Naive thymus-derived CD4-positive, alpha-beta T cell (primary cell): ENCODE measurements around the gene ROBO3. TPM values are rescaled to one million over a fixed set of nuclear protein-coding genes. Genes with fewer than 3 reads are reported as not detected.
A peak's percentile ranks its signal among the peaks of the same experiment; 100 is the strongest.

Experiments used
- ATAC-seq: fragments of 150-1000 bp; cut with Tn5 transposase; 2 replicates; pipeline ENCODE4 v1.10.0; 2021; ENCODE audit warnings: mild to moderate bottlenecking, moderate library complexity
- CTCF ChIA-PET: fragments of 350-600 bp; sonication (Branson Sonifier 250); formaldehyde crosslinking; loops from one replicate; lab custom pipeline; 2021; ENCODE audit warnings: antibody characterized with exemption; lab: Charles Lee
- POLR2A ChIA-PET: fragments of 350-600 bp; sonication (Branson Sonifier 250); formaldehyde crosslinking; loops from one replicate; lab custom pipeline; 2021; ENCODE audit warnings: antibody characterized with exemption, inconsistent platforms; lab: Charles Lee
- DNase-seq, 9 donors: peaks; one replicate each; pipeline versions ENCODE4 v3.0.0 to v3.0.0-alpha.2; 2020 to 2022; ENCODE audit warnings: mixed read lengths in 1 of 9
- H3K27ac ChIP-seq: one replicate; pipeline ENCODE4 v1.7.0; 2013; ENCODE audit warnings: mild to moderate bottlenecking, low read depth, low read length, moderate library complexity
- H3K27me3 ChIP-seq, 2 donors: one replicate each; pipeline ENCODE4 v1.7.0; 2013; ENCODE audit warnings: low read length in 2 of 2, mild to moderate bottlenecking in 2 of 2, moderate library complexity in 2 of 2; ENCODE audit not compliant: control insufficient read depth in 2 of 2, insufficient read depth in 2 of 2
- H3K36me3 ChIP-seq, 3 experiments: 1 replicate in 2 of 3; 2 replicates in 1 of 3; pipeline ENCODE4 v1.7.0; 2013; ENCODE audit warnings: low read length in 3 of 3, mild to moderate bottlenecking in 3 of 3, moderate library complexity in 1 of 3; ENCODE audit not compliant: insufficient read depth in 3 of 3, control insufficient read depth in 2 of 3
- H3K4me1 ChIP-seq, 2 donors: one replicate each; pipeline ENCODE4 v1.7.0; 2013; ENCODE audit warnings: low read length in 2 of 2, mild to moderate bottlenecking in 2 of 2, moderate library complexity in 1 of 2; ENCODE audit not compliant: control insufficient read depth in 2 of 2, insufficient read depth in 2 of 2
- H3K4me3 ChIP-seq: 2 replicates; pipeline ENCODE4 v1.7.0; 2013; ENCODE audit warnings: mild to moderate bottlenecking, low read length
- H3K9me3 ChIP-seq, 3 experiments: 1 replicate in 2 of 3; 2 replicates in 1 of 3; pipeline ENCODE4 v1.7.0; 2013; ENCODE audit warnings: low read length in 3 of 3; ENCODE audit not compliant: control insufficient read depth in 2 of 3
- H3K27ac Mint-ChIP-seq, 9 donors: one replicate each; pipeline ENCODE4 v1.8.0; 2020 to 2022; ENCODE audit warnings: mixed read lengths in 9 of 9, mild to moderate bottlenecking in 8 of 9, moderate library complexity in 5 of 9, inconsistent platforms in 2 of 9
- H3K27me3 Mint-ChIP-seq, 5 donors: one replicate each; pipeline ENCODE4 v1.8.0; 2021 to 2022; ENCODE audit warnings: mixed read lengths in 5 of 5, mild to moderate bottlenecking in 1 of 5
- H3K36me3 Mint-ChIP-seq, 5 donors: one replicate each; pipeline ENCODE4 v1.8.0; 2020 to 2022; ENCODE audit warnings: mixed read lengths in 5 of 5, mild to moderate bottlenecking in 3 of 5, inconsistent platforms in 1 of 5
- H3K4me1 Mint-ChIP-seq, 7 donors: one replicate each; pipeline ENCODE4 v1.8.0; 2020 to 2022; ENCODE audit warnings: mixed read lengths in 7 of 7, mild to moderate bottlenecking in 3 of 7, inconsistent platforms in 1 of 7
- H3K4me3 Mint-ChIP-seq, 10 donors: one replicate each; pipeline ENCODE4 v1.8.0; 2020 to 2022; ENCODE audit warnings: mild to moderate bottlenecking in 10 of 10, mixed read lengths in 10 of 10, moderate library complexity in 6 of 10, inconsistent platforms in 2 of 10
- H3K9me3 Mint-ChIP-seq, 11 donors: one replicate each; pipeline ENCODE4 v1.8.0; 2020 to 2022; ENCODE audit warnings: mixed read lengths in 11 of 11, mild to moderate bottlenecking in 4 of 11, inconsistent platforms in 1 of 11, moderate library complexity in 1 of 11
- intact Hi-C, 2 donors: fragments of 100-400 bp; cut with micrococcal nuclease; formaldehyde crosslinking; loops; one replicate each; pipeline ENCODE4 v1.15.1; 2023
- polyA plus RNA-seq, 2 donors: library from polyadenylated mRNA; unstranded; fragments of 300-500 nt; fragmentation: Illumina TruSeq; gene quantifications; one replicate each; pipeline ENCODE4 v1.2.3, GENCODE V29; 2021
- total RNA-seq, 6 experiments: library from RNA in 5 of 6; stranded (reverse) in 5 of 6; gene quantifications; 1 replicate in 5 of 6; 2 replicates in 1 of 6; pipeline ENCODE4 v1.2.3 and lab custom pipeline; 2021 to 2026

Gene ROBO3
- total and polyA plus RNA-seq, 7 experiments from 2014 or later: 3.6 to 51.3 (median 26.9) TPM

- H3K4me1 Mint-ChIP-seq: peaks cover 11 to 34% (median 25%) of the 10 kb centered on the region in 7 donors
- POLR2A ChIA-PET: no interaction called here
- intact Hi-C loops: loop anchor here (5.0 kb wide), 4 partner anchors 43 to 1137 kb away; partner anchors contain the start of genes HYLS1 (in 1 of the 2) and ZNF202 (in 1 of the 2)
Observed at GRCh38 chr11:124879493-124880289, 14.5 kb downstream of the ROBO3 start.

DNA sequence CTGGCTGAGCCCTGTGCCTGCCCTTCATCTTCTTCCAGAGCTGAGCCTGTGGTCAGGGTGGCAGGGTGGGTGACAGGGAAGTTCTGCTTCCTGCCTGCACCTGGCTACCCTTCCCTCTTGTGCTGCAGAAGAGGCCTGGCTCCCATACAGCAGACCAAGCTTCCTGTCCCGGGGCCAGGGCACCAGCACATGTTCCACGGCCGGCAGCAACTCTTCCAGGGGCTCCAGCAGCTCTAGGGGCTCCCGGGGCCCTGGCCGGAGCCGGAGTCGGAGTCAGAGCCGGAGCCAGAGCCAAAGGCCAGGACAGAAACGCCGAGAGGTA lies 15.0 kb downstream of the ROBO3 start:
- H3K27ac ChIP-seq: no peak overlapping the region
- Mint-ChIP-seq H3K9me3 (no peaks in the 10 kb centered on the region), H3K36me3 (peaks cover 0 to 5% (median 0%) of the 10 kb centered on the region in 5 donors), H3K27me3 (peaks cover 0 to 10% (median 4%) of the 10 kb centered on the region in 5 donors), H3K27ac (peak overlapping the region in 1 of 9 donors; percentile 65), H3K4me3 (peak overlapping the region in 1 of 10 donors; percentile 34), H3K4me1 (peaks cover 11 to 34% (median 25%) of the 10 kb centered on the region in 7 donors)
- ATAC-seq (no peak), DNase-seq (no peak)
- peaks cover 0 to 3% of the 10 kb centered on the region in 2 donors for H3K27me3 ChIP-seq
- H3K4me3 ChIP-seq: no peak overlapping the region
- peaks cover 7 to 9% of the 10 kb centered on the region in 2 donors for H3K4me1 ChIP-seq
- no peaks in the 10 kb centered on the region for H3K36me3 ChIP-seq
- no peaks in the 10 kb centered on the region for H3K9me3 ChIP-seq
- ChIA-PET POLR2A (no interaction called here), CTCF (interaction anchor here (0.5 kb wide), 1 partner anchor 1487 kb away, joined by 3 read pairs; no protein-coding TSS in a partner anchor)
- intact Hi-C loops: no loop called here

More at GRCh38 chr11:124879493-124880289, 14.5 kb downstream of the ROBO3 start:
- Mint-ChIP-seq H3K27me3 (peaks cover 0 to 16% (median 4%) of the 10 kb centered on the region in 5 donors), H3K36me3 (peaks cover 0 to 5% (median 0%) of the 10 kb centered on the region in 5 donors), H3K27ac (peak overlapping the region in 2 of 9 donors; percentile 43 to 65), H3K9me3 (no peaks in the 10 kb centered on the region), H3K4me3 (no peak overlapping the region)
- H3K4me1 ChIP-seq: peaks cover 7 to 9% of the 10 kb centered on the region in 2 donors
- no peak overlapping the region for H3K27ac ChIP-seq
- CTCF ChIA-PET: interaction anchor here (0.5 to 0.6 kb wide), 2 partner anchors 1091 to 1488 kb away, joined by 3 read pairs; no protein-coding TSS in a partner anchor
- no peak for DNase-seq
- H3K9me3 ChIP-seq: no peaks in the 10 kb centered on the region
- ATAC-seq: no peak
- no peak overlapping the region for H3K4me3 ChIP-seq
- H3K36me3 ChIP-seq: no peaks in the 10 kb centered on the region
- H3K27me3 ChIP-seq: peaks cover 0 to 3% of the 10 kb centered on the region in 2 donors

DNA sequence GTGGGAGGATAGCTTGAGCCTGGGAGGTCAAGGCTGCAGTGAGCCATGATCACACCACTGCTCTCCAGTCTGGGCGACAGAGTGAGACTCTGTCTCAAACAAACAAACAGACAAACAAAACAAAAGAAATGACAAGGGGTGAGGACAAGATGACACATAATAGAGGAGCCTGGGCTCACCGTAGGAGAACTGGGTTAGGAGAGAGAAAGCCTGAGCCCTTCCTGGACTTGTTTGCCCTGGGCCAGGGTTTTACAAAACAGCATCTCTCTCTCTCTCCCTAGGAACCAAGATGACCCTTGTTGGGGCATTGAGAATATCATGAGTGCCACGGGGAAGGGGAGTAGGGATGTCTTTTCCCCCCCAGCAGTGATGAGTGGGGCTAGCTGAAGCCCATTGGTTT lies 15.7 kb downstream of the ROBO3 start:
- H3K4me1 ChIP-seq: peaks cover 2 to 9% of the 10 kb centered on the region in 2 donors
- no peak overlapping the region for H3K27ac ChIP-seq
- Mint-ChIP-seq H3K27ac (peak overlapping the region in 2 of 9 donors; percentile 26 to 55), H3K27me3 (peaks cover 0 to 5% (median 0%) of the 10 kb centered on the region in 5 donors), H3K9me3 (no peaks in the 10 kb centered on the region), H3K4me3 (no peak overlapping the region), H3K4me1 (peaks cover 11 to 29% (median 23%) of the 10 kb centered on the region in 7 donors), H3K36me3 (peaks cover 0 to 5% (median 0%) of the 10 kb centered on the region in 5 donors)
- no peaks in the 10 kb centered on the region for H3K9me3 ChIP-seq
- ATAC-seq (no peak), DNase-seq (no peak)
- intact Hi-C loops: no loop called here
- no peaks in the 10 kb centered on the region for H3K36me3 ChIP-seq
- no peak overlapping the region for H3K4me3 ChIP-seq
- no peaks in the 10 kb centered on the region for H3K27me3 ChIP-seq
- ChIA-PET POLR2A (interaction anchor here (1.2 kb wide), 1 partner anchor 49 kb away, joined by 3 read pairs; no protein-coding TSS in a partner anchor), CTCF (interaction anchor here (1.5 kb wide), 1 partner anchor 9 kb away, joined by 3 read pairs; no protein-coding TSS in a partner anchor)

DNA sequence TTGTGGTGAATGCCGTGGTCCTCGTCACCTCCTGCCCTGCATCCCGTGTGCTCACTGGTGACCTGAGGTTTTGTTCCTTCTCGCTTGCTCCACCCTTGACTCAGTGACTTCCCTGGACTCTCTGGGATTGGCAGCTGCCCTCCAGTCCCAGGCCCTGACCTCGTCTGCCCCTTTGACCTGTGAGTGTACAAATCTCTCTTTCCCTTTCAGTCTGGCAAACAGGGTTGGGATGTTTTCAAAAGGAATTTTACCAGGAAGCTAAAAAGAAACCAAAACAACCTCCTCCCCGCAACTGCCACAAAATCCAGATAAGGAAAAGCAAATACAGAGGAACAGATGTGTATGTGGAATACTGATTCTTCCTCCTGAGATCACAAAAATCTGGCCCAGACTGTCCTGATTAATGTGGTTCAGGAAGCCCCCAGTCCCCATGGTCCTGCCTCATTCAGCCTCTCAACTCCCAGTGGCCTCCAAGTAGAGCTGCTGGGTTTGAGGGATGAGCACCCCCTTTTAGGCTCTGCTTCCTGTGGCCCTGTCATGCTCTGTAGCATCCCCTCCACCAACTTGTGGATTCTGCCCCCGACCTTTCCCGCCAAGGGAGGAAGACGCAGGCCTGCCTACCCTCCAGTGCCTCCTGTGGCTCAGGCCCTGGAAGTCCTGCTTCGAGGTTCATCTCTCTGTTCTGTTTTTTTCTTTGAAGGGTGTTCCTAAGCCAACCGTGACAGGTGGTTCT lies 17.3 kb downstream of the ROBO3 start:
- Mint-ChIP-seq H3K27me3 (peaks cover 0 to 12% (median 4%) of the 10 kb centered on the region in 5 donors), H3K4me1 (peaks cover 7 to 20% (median 15%) of the 10 kb centered on the region in 7 donors), H3K9me3 (peaks cover 0 to 2% (median 0%) of the 10 kb centered on the region in 11 donors), H3K4me3 (no peak overlapping the region), H3K36me3 (peaks cover 0 to 5% (median 0%) of the 10 kb centered on the region in 5 donors), H3K27ac (peak overlapping the region in 3 of 9 donors; percentile 47 to 65 (median 61))
- ATAC-seq (no peak), DNase-seq (no peak)
- Histone ChIP-seq H3K27me3 (no peaks in the 10 kb centered on the region), H3K9me3 (no peaks in the 10 kb centered on the region), H3K4me1 (peaks cover 0 to under 1% of the 10 kb centered on the region in 2 donors), H3K36me3 (no peaks in the 10 kb centered on the region), H3K4me3 (no peak overlapping the region), H3K27ac (no peak overlapping the region)
- intact Hi-C loops: no loop called here
- POLR2A ChIA-PET: interaction anchor here (0.8 kb wide), 1 partner anchor 37 kb away, joined by 3 read pairs; the partner anchor contains the start of gene HEPN1
- CTCF ChIA-PET: interaction anchor here (0.5 to 1.5 kb wide), 2 partner anchors 8 to 12 kb away, joined by 3 read pairs; no protein-coding TSS in a partner anchor

DNA sequence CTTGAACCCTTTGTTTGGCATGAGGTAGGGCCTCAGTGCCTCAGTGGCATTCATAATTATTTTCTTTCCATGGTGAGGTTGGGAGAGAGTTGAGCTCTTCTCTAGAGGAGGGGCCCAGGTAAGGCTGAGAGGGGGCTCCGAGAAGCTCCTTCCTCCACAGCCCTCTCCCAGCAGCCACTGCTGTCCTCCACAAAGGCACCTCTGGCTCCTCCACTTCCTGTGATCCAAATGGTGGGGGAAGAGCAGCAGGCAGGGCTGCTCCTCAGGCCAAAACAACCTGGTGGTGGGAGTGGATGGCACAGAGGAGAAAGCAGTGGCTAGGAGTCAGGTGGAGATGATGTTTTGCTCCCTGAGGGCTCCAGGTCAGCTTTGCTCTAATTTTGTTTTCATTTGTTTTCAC lies 19.1 kb downstream of the ROBO3 start:
- H3K36me3 ChIP-seq: no peaks in the 10 kb centered on the region
- Mint-ChIP-seq H3K4me1 (peaks cover 0 to 8% (median 4%) of the 10 kb centered on the region in 7 donors), H3K9me3 (peaks cover 0 to 2% (median 0%) of the 10 kb centered on the region in 11 donors), H3K27ac (peak overlapping the region in 1 of 9 donors; percentile 21), H3K27me3 (peaks cover 0 to 16% (median 10%) of the 10 kb centered on the region in 5 donors), H3K4me3 (no peak overlapping the region), H3K36me3 (peaks cover 0 to 5% (median 0%) of the 10 kb centered on the region in 5 donors)
- no peak for ATAC-seq
- H3K4me3 ChIP-seq: no peak overlapping the region
- H3K4me1 ChIP-seq: no peaks in the 10 kb centered on the region
- H3K27me3 ChIP-seq: no peaks in the 10 kb centered on the region
- no peak for DNase-seq
- intact Hi-C loops: no loop called here
- H3K9me3 ChIP-seq: no peaks in the 10 kb centered on the region
- CTCF ChIA-PET: no interaction called here
- H3K27ac ChIP-seq: no peak overlapping the region
- POLR2A ChIA-PET: interaction anchor here (1.2 kb wide), 1 partner anchor 69 kb away, joined by 3 read pairs; the partner anchor contains the start of gene CCDC15

GRCh38 chr11:124884869-124885479 lies 19.7 kb downstream of the ROBO3 start:
- Mint-ChIP-seq H3K36me3 (peaks cover 0 to 5% (median 0%) of the 10 kb centered on the region in 5 donors), H3K4me1 (peaks cover 0 to 6% (median 2%) of the 10 kb centered on the region in 7 donors), H3K9me3 (peaks cover 0 to 2% (median 0%) of the 10 kb centered on the region in 11 donors), H3K4me3 (no peak overlapping the region), H3K27me3 (peaks cover 0 to 16% (median 11%) of the 10 kb centered on the region in 5 donors), H3K27ac (no peak overlapping the region)
- Histone ChIP-seq H3K9me3 (no peaks in the 10 kb centered on the region), H3K36me3 (no peaks in the 10 kb centered on the region), H3K27me3 (no peaks in the 10 kb centered on the region), H3K27ac (no peak overlapping the region), H3K4me3 (no peak overlapping the region), H3K4me1 (no peaks in the 10 kb centered on the region)
- DNase-seq (no peak), ATAC-seq (no peak)
- ChIA-PET POLR2A (interaction anchor here (1.2 kb wide), 1 partner anchor 69 kb away, joined by 3 read pairs; the partner anchor contains the start of gene CCDC15), CTCF (no interaction called here)
- intact Hi-C loops: no loop called here
